Measurements from ENCODE around the gene ISLR.

ISLR gene, protein sequence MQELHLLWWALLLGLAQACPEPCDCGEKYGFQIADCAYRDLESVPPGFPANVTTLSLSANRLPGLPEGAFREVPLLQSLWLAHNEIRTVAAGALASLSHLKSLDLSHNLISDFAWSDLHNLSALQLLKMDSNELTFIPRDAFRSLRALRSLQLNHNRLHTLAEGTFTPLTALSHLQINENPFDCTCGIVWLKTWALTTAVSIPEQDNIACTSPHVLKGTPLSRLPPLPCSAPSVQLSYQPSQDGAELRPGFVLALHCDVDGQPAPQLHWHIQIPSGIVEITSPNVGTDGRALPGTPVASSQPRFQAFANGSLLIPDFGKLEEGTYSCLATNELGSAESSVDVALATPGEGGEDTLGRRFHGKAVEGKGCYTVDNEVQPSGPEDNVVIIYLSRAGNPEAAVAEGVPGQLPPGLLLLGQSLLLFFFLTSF

DNA sequence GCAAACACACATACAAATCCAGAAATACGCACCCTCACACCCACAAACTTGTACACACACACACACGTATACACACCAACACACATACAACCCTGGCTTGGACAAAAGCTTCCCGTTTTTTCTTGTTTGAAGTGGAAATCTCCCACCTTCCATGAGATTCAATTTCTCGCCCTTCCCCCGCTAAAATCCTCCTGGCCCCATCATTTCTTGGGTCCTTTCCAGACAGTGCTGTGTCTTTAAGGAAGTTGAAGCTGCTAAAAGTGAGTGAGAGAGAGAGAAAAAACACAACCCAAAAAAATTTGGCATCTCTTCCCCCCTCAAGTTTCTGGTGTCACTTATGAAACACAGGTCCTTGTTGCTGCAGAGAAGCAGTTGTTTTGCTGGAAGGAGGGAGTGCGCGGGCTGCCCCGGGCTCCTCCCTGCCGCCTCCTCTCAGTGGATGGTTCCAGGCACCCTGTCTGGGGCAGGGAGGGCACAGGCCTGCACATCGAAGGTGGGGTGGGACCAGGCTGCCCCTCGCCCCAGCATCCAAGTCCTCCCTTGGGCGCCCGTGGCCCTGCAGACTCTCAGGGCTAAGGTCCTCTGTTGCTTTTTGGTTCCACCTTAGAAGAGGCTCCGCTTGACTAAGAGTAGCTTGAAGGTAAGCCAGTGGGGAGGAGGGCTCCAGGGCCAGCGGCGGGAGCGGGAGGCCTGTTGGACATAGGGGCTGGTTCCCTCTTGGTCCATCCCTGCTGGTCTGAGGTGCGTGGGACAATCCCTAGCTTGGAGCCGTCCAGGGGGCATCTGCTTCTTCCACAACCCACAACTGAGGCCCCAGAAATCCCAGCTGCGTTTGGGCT, at the start of gene ISLR:
ISLR (plus strand) TSS at position 331 of the 839 bp plus-strand sequence. CDS start 1,149 bp downstream, outside the sequence.
- DNase-seq (ENCODE audit: low read depth, low spot score), result no peak

DNA sequence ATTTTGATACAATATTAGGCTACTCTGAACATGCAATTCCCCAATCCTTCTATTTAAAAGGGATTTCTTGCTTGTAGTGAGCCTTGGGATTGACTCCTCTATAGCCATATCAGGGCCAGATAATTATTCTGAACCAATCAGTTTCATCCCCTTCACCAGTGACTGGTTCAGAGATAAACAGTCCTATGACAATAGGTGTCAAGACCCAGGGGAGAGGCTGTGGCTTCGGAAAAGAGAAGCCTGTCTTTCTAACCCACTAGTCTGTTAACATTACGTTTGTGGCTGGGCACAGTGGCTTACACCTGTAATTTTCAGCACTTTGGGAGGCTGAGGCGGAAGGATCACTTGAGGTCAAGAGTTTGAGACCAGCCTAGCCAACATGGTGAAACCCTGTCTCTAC, 49.3 kb upstream of the ISLR start:
- no peak for DNase-seq (ENCODE audit: low read depth, low spot score)

DNA sequence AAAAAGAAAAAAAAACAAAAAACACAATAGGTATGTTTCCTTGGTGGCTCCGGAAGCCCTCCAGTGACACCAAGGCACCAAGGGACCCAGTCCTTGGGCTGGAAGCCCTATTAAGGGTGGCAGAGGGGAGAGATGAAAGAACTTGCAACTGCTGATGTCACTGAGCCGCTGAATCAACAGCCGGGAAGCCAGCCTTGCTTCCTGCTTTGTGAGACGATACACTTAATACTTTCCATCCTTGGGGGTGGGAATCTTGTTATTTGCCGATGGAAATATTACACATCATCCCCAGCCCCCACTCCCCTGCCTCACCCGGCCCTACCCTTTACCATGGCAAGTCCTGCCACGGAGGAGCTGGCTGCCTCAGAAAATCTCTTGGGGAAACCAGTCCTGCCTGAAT, 48.8 kb upstream of the ISLR start:
- DNase-seq (ENCODE audit: low read depth, low spot score), result no peak

DNA sequence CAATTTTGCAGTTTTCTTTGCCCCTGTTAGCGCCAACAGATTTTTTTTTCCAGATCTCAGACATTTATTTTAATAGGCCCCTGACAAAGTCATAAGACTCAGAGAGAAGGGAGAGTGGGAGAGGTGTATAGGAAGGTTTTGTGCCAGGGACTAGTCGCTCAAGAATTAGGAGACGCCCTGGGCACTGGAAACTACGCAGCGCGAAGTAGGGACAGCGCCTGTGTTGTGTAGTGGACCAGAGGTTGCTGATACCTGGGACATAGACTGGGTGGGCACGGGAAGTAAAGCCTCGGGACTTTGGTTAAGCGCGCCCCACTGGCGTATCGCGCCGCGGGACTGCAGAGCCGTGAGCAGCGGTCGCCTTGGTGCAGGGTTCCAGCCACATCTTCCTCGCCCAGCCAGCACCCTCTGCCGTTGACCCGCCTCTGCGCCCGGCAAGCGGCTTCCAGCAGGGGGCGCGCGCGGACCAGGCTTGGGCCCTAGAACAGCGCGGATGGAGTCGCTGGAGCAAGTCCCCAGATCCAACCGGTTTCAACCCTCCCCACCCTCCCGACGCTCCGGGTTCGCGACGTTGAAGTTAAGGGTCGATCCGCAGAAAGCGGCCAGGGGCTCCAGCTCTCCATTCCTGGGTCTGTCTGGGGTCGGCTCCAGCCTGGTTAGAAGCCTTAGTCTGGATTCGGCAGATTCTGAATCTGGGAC, 46.1 kb upstream of the ISLR start:
- DNase-seq (ENCODE audit: low read depth, low spot score), result no peak

DNA sequence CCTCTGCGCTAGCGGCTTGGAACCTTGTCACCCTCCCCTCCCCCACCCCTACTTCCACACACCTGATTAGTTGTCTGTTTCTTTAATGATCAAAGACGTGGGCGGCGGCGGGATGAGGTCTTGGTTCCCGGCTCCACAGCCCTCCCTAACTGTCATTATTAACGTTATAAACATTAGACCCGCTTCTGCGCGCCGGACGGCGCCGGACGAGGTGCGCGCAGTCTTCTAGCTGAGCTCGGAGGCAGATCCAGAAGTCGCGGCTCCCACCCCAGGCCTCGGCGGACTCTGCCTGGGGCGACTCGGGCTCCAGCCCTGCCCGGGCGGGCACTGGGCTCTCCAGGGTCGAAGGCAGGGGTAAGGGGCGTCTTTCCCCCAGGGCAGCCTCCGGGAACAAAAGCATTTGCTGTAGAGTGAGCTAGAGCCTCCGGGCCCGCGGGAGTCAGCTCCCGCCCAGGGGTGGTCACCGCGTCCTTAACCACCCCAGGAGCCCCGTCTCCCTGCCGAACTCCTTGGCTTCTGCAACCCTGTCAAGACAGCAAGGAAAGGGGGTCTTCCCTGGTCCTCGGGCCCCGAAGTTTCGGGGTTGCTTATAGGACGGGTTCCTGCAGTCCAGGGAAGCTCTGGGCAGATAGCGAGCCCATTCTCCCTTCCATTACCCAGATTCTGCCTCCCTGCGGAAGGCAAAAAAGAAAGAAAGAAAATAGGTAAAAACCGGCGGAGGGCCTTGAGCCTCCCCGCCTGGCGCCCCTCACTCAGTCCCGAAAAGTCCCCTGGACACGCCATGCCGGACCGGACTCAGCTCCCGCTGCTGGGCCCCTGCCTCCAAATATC, 45.3 kb upstream of the ISLR start:
- no peak for DNase-seq (ENCODE audit: low read depth, low spot score)

DNA sequence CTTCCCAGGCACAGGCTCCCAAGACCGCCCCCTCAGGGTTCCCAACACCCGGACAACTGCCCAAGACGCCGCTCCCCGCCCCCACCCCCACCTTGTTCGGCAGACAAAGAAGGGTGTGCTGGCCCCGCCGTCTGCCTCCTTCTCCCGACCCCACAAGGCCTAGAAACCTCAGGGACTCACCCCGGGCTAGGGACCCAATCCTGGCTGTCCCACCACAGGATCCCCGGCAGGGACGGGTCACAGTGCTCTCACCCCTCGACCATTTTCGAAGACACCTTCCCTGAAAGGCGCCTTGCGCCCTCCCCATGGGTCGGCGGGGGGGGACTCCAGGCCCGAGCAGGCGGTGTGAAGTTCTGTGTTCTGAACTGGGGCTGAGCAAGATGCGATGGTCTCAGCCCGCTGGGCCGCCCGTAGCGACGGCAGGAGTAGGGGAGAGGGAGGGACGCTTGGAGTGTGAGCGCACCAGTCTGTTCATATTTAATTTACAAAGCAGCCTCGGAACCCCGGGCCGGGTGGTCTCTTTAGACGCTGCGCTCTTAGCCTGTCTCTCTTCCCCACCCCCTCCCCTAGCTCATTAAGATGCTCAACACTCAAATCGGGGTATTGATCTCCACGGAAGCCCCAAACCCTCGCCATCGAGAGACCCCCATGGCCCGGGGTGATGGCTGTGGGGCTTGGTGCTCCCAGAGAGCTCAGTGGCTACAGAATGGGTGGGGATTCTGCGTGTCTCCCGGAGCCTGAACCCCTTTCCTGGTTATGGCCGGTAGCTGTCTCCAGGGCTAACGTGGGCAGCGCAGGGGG, 44.5 kb upstream of the ISLR start:
- DNase-seq (ENCODE audit: low read depth, low spot score), result no peak

DNA sequence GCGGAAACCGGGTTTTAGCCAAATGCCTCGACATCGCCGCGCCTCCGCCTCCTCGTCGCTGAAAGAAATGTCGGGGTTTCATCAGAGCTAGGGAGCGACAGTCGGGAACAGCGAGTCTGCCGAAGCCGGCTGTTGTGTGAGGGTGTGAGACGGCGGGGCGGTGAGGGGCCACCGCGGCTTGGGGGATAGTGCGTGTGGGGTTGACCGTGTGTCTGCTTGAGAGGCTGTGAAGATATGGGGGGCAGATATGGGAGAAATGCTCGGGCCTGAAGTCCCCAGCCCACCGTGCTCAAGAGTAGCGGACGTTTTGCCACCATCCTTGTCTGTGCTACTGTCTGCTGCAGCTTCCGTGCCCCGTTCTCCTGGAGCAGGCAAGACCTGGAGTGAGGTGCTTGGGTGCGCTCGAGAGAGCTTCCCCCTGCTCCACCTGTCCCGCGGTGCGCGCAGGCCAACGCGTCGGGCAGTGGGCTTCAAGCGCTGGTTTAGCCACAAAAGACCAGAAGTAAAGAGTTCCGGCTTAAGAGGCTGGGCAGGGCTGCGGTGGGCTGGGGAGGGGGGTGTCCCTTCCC, 43.8 kb upstream of the ISLR start:
- DNase-seq (ENCODE audit: low read depth, low spot score), result no peak

DNA sequence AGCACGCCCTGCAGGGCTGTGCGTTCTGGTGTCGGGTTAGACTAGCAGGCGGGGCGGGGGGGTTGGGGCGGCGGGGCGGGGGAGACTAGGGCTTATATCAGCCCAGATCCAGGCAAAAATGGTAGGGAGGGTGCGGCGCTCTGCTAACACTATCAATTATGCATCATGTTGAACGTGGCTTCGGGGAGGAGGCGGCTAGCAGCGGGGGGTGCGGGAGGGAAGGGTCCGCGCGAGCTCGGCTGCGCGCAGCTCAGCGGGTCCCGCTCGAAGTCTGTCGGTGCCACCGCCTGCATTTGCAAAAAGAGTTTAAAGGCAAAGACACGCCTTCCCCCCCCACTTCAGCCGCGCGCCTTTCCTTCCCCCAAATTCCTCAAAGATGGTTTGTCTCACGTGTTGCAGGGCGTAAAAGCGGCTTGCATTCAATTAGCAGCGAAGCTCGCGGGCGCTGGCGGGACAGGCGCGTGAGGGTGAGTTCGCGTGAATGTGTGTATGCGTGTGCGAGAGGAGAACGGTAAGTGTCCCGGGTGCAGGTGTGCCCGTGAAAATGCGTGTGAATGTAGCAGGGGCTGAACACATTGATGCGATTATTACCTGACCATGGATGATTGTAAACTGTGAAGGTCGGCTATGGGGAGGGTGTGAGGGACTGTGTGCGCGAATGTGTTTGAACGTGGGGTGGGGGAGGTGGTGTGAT, 43.2 kb upstream of the ISLR start, which contains the start of gene ISLR2:
ISLR2 (plus strand) TSS at position 432 of the 694 bp plus-strand sequence. CDS start 2,169 bp downstream, outside the sequence.
- no peak for DNase-seq (ENCODE audit: low read depth, low spot score)

DNA sequence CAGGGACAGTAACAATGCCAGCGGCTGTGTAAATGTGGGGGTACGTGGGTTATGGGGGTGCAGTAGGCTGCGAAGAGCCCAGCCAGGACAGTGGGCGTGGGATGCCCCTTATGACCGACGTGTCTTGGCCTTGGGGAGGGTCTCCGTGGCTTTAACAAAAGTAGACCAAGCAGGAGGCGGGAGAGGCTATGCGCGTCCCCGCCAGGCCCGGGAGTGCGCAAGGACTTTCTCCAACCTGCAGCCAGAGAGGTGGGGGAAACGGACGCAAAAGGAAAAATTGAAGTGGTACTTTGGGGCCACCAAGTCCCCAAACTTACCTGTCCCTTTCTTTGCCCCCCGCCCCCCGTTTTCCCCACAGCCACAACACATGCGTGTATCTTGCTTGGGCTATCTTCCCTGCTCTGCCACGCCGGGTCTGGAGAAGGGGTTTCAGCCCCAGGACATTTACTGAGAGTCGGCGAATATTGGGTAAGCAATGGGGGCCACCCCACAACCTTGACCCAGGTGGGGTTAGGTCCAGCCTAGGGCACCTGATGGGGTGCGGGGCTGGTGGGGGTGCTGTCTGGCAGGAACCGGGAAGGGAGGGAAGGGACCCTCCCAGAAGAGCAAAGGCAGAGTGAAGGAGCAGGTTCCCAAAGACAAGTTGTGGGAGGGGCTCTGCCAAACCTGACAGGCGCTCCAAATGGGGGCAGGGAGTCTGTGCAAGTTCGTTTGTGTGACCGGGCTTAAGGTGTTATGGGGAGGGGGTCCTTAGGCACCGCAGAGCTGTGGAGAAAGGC, 42.5 kb upstream of the ISLR start:
- DNase-seq (ENCODE audit: low read depth, low spot score), result no peak

DNA sequence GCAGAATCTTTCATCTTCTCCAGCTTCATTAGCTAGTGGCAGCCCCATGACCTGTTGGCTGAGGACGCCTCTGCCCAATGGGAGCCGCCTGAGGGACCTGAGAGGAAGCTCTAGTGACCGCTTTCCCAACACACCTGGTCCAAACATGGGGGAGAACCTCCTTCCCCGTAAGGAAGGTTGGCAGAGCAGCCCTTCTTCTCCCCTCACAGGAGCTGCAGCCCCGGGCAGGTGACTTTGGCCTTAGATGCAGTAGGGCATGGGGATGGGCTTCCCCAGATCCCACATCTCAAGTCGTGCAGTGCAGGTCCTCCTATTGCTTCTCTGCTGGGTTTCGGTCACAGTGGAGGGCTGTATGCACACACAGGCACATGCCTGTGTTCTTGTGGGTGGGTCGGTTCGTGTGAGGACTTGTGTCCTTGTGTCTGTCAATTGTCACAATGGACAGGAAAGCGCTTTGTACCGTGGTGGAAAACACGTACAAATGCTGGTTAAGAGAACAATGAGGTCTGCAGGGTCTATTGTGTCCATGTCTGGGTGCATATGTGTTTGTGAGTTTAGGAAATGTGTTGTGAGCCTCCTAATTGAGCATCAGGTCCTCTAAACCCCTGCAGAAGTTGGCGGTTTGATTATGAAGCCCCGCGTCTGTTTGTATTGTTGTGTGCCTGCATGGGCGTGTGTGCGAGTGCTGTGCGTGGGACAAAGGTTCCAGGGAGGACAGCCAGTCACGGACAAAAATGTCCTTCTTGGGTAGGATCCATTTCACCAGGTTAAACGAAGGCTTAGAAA, 41.7 kb upstream of the ISLR start:
- DNase-seq (ENCODE audit: low read depth, low spot score), result no peak

DNA sequence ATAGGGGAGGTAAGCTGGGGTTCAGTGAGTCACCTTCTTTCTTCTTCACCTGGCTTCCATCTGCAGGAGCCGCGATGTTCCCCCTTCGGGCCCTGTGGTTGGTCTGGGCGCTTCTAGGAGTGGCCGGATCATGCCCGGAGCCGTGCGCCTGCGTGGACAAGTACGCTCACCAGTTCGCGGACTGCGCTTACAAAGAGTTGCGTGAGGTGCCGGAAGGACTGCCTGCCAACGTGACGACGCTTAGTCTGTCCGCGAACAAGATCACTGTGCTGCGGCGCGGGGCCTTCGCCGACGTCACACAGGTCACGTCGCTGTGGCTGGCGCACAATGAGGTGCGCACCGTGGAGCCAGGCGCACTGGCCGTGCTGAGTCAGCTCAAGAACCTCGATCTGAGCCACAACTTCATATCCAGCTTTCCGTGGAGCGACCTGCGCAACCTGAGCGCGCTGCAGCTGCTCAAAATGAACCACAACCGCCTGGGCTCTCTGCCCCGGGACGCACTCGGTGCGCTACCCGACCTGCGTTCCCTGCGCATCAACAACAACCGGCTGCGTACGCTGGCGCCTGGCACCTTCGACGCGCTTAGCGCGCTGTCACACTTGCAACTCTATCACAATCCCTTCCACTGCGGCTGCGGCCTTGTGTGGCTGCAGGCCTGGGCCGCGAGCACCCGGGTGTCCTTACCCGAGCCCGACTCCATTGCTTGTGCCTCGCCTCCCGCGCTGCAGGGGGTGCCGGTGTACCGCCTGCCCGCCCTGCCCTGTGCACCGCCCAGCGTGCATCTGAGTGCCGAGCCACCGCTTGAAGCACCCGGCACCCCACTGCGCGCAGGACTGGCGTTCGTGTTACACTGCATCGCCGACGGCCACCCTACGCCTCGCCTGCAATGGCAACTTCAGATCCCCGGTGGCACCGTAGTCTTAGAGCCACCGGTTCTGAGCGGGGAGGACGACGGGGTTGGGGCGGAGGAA, 40.5 kb upstream of the ISLR start:
- DNase-seq (ENCODE audit: low read depth, low spot score), result no peak

DNA sequence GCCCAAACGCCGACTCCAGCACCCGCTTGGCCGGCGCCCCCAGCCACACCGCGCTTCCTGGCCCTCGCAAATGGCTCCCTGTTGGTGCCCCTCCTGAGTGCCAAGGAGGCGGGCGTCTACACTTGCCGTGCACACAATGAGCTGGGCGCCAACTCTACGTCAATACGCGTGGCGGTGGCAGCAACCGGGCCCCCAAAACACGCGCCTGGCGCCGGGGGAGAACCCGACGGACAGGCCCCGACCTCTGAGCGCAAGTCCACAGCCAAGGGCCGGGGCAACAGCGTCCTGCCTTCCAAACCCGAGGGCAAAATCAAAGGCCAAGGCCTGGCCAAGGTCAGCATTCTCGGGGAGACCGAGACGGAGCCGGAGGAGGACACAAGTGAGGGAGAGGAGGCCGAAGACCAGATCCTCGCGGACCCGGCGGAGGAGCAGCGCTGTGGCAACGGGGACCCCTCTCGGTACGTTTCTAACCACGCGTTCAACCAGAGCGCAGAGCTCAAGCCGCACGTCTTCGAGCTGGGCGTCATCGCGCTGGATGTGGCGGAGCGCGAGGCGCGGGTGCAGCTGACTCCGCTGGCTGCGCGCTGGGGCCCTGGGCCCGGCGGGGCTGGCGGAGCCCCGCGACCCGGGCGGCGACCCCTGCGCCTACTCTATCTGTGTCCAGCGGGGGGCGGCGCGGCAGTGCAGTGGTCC, 39.7 kb upstream of the ISLR start:
- no peak for DNase-seq (ENCODE audit: low read depth, low spot score)

DNA sequence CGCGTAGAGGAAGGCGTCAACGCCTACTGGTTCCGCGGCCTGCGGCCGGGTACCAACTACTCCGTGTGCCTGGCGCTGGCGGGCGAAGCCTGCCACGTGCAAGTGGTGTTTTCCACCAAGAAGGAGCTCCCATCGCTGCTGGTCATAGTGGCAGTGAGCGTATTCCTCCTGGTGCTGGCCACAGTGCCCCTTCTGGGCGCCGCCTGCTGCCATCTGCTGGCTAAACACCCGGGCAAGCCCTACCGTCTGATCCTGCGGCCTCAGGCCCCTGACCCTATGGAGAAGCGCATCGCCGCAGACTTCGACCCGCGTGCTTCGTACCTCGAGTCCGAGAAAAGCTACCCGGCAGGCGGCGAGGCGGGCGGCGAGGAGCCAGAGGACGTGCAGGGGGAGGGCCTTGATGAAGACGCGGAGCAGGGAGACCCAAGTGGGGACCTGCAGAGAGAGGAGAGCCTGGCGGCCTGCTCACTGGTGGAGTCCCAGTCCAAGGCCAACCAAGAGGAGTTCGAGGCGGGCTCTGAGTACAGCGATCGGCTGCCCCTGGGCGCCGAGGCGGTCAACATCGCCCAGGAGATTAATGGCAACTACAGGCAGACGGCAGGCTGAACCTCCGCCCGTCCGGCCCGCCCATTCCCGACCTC, 39.0 kb upstream of the ISLR start:
- no peak for DNase-seq (ENCODE audit: low read depth, low spot score)

DNA sequence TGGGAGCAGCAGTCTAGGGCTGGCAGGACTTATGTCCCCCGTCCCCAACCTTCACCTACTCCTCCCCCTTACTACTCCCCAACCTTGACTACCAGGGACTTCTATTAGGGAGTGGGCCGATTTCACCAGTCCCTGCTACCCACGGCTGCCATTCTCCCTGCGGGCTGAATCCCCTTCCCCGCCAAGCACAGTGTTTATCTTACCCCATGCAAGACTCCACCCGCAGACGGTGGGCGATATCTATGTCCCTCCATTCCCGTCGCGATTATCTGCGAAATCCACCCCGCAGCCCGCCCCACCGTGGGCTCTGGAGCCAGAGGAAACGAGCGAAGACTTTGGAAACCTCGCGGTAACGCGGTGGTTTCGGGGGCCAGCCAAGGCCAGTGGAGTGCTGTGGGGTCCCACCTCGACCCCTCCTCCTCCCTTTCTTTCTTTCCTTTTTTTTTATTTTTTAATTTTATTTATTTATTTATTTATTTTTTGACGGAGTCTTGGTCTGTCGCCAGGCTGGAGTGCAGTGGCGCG, 38.4 kb upstream of the ISLR start:
- DNase-seq (ENCODE audit: low read depth, low spot score), result no peak

DNA sequence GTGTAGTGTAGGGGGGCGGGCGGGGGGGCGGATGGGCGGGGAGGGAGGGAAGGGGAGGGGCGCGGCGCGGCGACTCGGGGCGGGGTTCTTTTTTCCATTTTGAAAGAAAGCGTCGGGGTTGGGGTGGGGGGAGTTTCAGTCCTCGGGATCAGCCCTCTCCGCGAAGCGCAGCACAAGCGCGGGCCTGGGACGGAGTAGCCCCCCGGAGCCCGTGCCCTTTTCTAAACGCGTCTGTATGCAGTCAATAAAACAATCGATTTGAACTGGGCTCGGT, 37.0 kb upstream of the ISLR start:
- no peak for DNase-seq (ENCODE audit: low read depth, low spot score)
